GM19463 (cell line): ENCODE measurements around the gene JAG2.

Source experiments
- ATAC-seq: cut with Tn5 transposase; IDR thresholded peaks from one replicate; pipeline ENCODE4 v1.9.1; 2021; ENCODE audit warnings: mild to moderate bottlenecking, moderate library complexity; ENCODE audit not compliant: unreplicated experiment

JAG2 gene

DNA sequence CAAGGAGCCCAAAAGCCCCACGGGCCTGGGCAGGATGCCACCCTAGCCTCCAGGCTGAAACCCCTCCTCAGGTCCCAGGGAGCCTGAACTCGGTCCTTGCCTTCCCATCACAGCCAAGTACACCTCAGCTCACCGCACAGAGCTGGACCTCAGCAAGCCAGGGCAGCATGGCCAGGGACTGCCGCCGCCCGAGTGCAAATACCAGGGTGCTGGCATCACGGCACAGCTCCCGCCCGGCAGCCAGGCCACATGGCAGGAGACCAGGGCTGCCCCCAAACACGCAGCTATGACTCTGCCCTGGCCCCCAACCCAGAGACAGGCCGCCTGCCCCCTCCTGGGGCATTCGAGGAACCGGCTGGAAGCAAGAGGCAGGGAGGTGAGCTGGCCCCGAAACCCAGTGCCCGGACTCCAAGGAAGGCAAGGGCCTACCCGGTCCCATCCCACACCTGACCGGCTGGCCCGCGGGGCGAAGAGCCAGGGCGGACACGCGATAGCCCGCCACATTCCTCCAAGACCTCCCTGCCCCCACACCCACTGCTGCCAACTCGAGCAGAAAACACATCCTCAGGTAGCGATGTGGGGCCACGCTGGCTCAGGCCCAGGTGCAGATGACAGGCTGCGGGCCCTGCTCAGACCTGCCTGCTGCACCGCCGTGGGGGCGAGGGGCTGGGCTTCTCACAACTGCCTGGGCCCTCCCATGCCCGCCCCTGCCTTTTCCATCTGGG, 2.7 kb downstream of the JAG2 start:
- ATAC-seq, result no peak

DNA sequence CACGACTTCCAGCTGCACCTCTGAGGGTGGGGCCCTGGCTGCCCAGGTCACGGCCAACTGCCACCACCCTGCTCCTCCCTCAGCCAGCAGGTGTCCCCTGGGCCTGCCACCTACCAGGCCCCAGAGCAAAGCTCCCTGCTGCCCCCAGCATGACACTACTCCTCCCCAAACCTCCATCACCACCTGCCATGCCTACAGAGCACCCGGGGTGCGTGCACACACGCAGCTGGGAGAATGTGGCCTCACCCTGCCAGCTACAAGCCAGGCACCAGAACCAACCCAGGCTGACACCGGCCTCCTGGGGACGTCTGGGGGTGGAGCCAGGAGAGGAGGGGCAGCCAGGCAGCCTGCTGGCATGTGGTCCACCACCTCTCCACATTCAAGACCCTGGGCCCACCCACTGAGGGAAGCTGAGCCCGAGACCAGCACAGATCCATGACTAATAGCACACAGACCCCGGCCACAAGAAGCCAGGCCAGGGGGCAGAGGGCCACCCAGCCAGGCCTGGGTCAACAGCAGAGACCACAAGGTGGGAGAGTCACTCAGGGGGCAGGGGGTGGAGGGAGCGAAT, 3.4 kb downstream of the JAG2 start:
- ATAC-seq, result no peak

DNA sequence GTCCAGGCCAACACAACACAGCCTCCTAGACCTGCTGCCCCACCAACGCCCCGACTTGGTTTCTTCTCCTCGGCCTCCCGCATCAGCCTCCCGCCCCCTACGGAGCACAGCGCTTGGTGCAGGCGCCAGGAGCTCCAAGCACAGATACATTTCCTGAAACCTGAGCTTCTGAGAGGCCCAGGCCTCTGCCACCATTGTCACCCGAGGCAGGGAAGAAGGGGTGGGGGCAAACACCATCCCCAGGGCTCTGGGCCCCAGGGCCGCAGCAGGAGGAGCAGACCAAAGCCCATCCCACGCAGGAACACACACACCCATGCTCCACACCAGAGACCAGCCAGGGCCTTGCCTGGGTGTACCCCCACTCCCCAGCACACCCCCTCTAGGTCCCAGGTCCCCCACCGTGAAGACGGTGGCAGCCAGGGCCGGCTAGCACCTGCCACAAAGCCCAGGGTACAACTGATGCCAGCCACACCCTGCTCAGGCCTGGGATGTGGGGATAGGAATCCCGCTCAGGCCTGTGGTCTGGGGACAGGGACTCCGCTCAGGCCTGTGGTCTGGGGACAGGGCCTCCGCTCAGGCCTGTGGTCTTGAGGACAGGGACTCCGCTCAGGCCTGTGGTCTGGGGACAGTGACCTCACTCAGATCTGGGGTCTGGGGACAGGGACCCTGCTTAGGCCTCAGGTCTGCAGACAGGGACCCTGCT, 5.4 kb downstream of the JAG2 start:
- ATAC-seq, result no peak

DNA sequence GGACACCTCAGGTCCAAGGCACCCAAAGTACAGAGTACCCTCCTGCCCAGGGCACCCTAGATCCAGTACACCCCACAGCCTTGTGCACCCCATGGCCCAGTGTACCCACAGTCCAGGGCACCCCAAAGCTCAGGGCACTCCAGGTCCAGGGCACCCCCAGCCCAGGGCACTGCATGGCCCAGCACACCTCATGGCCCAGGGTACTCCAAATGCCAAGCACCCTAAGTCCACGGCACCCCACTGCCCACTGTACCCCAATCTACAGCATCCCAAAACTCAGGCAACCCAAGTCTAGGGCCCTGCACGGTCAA, 6.0 kb downstream of the JAG2 start:
- ATAC-seq, result no peak

DNA sequence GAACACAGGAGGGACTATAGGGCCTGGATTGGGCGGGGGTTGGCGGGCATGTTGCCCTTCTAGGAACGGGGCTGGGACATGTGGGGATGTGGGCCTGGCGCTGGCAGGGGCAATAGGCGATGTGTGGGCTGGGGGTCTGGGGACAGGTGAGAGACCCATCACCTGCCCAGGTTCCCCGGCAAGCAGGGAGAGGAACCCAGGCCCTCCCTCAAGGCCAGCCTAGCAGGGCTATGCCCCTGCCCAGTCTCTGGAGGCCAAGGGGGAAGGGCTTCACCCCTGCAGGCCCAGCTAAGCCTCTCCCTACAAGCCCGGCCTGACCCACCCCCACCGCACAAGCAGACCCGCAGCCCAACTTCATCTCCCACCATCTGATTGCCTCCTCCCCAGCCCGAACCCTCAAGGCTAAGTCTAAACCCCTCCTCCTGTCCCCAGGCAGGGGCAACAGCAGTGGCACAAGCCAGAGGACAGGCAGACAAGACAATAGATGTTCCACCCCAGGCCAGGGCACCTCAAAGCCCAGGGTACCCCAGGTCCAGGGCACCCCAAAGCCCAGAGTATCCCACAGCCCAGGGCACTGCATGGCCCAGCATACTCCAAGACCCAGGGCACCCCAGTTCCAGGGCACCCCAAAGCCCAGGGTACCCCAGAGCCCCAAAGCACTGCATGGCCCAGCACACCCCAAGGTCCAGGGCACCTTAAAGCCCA, 6.5 kb downstream of the JAG2 start:
- no peak for ATAC-seq

DNA sequence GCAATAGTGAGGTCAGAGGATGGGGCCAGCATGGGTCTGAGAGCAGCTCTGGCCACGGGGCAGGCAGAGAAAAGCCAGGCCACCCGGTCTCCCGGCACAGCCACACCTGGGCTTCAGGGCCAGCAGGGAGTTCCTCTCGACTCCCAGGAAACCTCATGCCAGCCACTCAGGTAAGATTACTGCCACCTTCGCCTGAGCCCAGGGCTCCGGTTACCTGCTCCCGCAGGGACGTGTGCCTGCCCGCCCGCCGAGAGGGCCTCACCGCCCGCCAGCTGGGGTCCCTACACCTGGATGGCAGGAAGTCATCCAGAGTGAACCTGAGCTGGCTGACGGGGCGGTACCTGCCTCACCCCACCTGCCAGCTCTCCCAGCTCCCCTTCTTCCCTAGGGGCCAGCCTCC, 7.3 kb downstream of the JAG2 start:
- no peak for ATAC-seq

DNA sequence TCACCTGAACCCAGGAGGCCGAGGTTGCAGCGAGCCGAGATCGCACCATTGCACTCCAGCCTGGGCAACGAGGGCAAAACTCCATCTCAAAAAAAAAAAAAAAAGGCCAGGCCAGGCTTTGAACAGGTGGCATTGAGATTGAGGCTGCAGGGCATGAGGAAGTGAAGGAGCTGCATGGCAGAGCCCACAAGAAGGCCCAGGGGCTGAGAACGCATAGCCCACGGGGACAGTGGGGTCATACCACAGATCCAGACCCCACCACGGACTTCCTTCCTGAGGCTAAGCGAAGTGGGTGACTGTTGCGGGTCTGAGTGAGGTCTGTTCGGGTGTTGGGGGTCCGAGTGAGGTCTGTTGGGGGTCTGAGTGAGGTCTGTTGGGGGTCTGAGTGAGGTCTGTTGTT, 7.8 kb downstream of the JAG2 start:
- no peak for ATAC-seq

DNA sequence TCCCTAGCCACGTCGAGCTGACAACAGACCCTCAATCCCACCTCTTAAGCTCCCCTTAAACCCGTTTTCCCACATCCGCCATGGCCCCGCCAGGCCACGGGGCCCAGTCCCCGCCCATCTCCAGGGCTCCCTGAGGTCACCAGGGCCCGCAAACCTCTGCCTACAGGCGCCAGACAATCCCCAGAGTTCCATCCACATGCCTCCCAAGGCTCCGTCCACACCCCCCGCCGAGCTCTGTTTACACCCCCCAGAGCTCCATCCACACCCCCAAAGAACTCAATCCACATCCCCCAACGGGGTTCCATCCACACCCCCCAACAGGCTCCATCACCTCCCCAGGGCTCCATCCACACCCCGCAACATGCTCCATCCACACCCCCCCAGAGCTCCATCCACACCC, 9.2 kb downstream of the JAG2 start:
- ATAC-seq, result no peak

DNA sequence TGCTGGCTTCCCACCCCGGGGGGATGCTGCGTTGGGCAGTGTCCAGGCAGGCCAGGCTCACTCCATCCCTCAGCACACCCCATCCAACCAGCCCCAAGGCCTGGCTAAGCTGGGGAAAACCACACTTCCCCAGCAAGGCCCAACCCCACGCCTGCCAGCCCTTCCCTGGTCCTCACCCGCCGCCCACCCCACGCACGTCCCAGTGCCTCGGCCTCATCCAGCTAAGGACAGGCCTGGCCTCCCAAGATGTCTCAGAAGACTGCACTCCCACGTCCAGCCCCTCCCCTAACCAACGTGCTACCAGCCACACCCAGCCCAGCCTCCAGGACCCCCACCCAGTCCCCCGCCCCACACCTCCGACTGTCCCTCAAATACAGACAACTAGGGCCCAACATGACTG, 9.8 kb downstream of the JAG2 start:
- ATAC-seq, result no peak

DNA sequence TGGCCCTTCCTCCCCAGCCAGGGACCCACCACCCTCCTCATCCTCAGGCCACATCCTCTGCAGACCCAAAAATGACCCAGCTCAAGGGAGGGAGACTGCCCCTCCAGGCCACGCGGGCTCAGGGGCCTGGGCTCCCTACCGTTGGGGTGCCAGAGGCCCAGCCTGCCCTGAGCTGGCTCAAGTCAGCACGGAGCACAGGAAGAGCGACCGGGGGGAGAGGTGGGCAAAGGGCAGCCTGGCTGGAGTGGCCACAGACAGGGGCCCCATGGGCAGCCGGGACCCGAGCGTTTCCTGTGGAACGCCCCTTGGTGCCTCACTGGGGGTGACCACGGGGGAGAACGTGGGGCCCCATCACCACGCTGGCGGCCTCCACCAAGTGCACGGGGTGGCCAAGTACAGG, 10.7 kb downstream of the JAG2 start:
- no peak for ATAC-seq

DNA sequence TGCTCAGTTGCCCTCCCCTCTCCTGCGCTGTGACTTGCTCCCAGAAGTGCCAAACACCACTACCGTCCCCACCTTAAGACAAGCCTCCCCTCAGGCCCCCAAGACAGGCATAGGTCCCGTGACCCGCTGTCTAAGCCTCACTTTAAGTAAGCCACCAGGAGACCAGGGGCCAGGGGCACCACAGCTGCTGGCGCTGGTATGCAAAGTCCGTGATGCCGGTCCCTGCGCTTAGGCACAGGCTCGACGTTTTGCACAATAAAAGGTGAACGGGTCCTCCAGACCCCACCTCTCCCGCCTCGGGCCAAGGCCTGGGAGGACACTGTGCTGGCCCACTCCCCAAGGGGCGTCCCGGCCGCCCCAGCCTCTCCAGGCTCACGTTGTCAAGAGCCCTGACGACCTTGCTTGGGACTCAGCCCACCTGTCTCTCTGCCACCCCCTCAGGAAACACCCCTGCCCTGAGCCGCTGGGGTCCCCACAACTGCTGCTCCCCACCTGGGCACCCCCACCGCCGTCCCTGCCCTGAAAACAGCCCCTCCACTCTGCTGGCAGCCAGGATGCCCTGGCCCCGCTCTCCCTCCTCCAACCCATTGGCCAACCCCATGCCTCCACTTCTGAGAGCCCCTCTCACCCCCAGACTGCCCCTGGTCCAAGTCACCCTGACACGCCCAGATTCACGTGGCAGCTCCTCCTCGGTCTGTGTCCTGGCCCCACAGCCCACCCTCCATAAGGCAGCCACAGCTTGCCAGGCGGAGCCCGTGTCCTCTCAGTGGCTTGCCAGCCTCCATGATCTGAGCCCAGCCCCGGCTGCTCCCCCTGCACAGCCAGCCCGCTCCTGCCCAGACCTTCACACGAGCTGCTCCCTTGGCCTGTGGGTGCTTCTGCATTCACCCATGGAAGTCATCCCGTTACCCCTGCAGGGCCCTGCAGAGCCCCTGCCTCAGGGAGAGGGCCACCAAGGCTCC, 11.9 kb downstream of the JAG2 start:
- ATAC-seq, result no peak

DNA sequence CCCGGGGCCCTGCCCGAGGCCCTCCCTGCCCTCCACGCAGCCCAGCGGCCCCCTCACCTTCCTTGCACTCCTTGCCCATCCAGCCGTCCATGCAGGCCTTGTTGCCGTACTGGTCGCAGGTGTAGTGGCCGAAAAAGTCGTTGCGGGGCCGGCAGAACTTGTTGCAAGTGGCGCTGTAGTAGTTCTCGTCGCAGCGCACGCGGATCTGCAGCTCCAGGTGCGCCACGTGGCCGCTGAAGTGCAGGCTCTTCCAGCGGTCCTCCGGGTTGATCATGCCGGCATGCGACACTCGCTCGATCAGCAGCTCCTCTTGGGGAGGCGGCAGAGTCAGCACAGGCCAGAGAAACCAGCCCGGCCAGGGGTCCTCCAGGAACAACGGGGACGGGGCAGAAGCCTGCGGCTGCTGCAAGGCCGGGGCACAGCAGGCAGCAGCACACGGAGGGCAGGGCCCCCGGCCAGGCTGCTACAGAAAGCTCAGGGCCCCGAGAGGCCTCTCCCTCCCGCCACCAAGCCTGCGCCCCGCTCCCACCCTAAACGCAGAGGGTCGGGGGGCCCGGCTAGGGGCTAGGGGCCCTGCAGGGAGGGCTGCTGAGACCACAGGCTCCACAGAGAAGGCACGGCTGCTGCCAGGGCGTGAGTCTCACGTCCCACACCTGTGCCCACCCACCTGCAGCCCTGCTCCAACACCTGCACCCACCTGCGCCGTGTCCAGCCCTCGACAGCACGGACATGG, 12.7 kb downstream of the JAG2 start:
- no peak for ATAC-seq

DNA sequence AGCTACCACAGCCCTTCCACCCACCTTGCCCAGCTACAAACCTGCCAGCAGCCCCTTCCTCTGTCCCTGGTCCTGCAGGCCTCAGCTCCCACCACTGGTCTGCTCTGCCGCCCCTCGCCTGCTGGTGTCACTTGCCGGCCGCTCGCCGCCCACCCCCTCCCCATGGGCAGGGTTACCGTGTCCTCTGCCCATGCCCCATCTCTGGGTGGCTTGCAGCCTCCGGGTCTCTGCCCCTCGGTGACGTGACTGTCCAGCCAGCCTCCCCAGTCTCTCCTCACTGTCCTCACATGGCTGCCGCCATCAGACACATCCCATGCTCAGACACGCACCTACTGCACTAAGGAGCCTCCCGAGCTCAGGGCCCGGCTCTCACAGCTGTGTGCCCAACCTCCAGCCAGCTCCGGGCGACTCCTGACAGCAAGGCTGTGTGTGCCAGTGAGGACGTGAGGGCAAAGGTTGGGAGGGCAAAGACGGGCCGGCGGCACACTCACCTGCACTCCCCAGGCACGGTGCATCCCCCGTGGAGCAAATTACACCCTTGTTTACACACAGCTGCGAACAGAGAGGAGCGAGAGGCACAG, 13.4 kb downstream of the JAG2 start:
- no peak for ATAC-seq

DNA sequence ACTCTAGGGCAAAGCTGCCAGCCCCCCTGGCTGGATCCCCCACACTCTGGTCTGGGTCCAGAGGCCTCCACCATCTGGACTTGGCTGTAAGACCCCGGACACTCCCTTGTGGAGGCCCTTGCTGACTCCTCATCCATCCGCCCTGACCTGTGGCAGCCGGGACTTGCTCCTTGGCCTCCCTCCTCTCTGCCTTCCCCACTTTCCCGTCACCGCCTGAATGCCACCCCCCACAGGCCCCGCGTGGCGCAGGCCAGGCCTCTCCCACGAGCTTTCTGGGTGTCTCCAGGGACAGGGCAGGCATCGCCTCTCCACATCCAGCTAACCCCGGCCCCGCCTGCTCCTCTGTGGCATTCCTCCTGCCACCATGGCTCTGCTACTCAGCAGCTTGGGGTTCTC, 14.1 kb downstream of the JAG2 start:
- ATAC-seq, result no peak

DNA sequence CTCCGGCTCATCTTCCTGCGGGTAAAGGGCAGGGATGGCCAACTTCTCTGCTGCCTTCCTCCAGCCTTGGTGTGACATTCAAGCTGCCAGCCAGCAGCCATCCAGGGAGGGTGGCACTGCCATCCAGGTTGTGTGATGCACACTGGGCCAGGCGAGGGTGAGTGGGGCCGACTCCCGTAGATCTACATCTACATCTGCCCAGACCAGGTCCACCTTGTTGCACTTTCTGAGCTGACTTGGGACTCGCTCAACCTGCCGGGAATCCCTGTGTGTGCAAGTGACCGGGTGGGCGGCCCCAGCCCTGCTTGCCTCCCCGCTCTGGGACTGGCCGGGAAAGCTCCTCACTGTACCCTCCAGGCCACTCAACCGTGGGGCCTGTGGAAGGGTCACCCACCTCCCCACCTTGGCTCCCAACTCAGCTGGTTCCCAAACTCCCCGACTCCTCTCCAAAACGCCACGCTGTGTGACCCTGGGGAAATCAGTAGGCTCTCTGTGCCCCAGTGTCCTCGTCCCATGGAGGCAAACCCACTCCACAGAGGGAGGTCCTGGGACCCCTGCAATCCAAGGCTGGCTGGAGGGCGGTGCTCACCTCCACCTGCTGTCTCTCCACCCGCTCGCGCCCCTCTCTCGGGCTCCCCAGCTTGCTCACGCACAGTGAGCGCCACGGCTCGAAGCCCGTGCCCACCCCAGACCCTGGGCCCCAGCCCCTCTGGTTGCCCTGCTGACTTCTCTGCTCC, 14.7 kb downstream of the JAG2 start:
- ATAC-seq, result no peak

DNA sequence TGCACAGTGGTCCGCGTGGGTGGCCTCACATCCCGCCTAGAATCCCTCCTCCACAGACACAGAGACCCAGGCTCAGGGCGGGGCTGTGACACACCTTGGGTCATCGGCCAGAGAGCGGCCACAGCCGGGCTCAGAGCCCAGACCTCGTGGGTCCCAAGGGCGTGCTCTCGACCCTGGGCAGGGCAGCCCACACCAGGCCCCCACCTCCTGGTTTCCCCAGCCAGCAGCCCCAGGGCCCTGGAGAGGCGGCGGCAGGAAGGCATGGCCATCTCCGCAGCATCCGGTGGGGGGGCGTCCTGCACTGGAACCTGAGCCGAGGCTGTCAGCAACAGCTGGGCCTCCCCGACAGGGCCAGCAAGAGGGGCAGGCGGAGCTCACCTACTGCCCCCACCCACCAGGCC, 15.2 kb downstream of the JAG2 start:
- ATAC-seq, result no peak

DNA sequence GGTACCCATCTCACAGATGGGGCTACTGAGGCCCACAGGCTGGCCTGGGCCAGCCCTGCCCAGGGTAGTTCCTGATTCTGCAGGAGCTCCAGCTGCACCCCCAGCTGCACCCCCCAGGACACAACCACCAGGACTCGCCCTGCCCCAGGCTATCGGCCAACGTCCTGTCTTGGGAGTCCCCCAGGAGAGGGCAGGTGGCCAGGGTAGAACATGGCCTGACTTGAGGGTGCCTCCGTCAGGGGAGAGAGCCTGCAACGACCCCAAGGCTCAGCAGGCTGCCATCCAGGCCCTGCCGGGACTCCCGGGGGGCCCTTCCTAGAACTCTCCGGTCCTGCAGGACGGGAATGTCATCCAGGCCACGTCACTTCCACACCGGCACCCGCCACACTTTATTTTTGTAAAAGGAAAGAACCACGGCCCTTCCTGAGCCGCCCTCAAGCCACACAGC, 15.8 kb downstream of the JAG2 start:
- no peak for ATAC-seq

DNA sequence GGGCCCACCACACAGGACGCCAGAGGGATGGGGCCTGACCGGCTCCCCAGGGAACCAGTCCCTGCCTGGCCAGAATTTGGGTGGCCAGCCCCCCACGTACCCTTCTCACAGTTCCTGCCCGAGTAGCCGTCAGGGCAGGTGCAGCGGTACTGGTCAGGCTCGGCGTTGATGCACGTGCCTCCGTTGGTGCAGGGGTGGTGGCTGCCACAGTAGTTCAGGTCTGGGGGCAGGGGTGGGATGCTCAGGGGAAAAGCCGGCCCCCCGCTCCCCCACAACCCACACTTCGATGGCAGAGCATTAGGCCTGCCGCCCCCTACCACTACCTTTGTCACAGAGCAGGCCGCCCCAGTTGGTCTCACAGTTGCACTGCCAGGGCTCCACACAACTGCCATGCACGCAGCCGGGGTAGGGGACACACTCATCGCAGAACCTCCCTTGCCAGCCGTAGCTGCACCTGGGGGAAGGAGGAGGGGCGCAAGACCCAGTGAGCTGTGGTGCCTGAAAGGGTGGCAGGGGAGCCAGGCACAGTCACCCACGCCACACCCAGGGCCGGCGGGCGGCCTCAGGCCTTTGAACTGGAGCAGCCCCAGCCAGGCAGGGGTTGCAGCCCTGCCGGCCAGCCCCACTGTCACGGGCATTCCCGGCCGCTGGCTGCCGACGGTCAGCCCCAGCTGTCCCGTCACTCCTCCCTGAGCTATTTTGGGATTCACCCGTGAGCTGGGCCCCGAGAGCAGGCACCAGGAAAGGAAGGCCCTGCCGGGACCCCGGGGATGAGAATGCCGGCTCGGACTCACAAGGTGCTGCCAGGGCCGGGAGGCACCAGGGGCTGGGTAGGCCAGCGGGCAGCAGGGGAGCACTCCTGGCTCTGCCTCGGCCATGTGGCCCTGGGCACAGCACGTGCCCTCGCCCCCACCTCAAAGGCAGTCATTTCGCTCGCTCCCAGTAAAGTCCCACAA, 16.5 kb downstream of the JAG2 start:
- no peak for ATAC-seq
